K562 (cell line): Measurements from ENCODE around the gene ELMO1. TPM values are rescaled to one million over a fixed set of nuclear protein-coding genes. Genes with fewer than 3 reads are reported as not detected.

Source experiments
- ATAC-seq: fragments of 200-7000 bp; cut with Tn5 transposase; 3 replicates; pipeline ENCODE4 v1.9.1; 2020; ENCODE audit warnings: moderate library complexity
- BruUV-seq: library from RNA; stranded (reverse); fragments of 400-500 nt; replicated peaks from 2 replicates; lab custom pipeline; 2021; lab: Mats Ljungman, UMichigan
- CTCF ChIA-PET: fragments of 300-600 bp; formaldehyde crosslinking; extraction: SDS; loops from one replicate; lab custom pipeline; 2021; ENCODE audit warnings: low intra/inter-chr PET ratio; lab: Yijun Ruan, JAX
- POLR2A ChIA-PET: fragments of 300-600, 350-650 bp; sonication (Branson Sonifier 250); formaldehyde crosslinking; extraction: SDS; loops from one replicate; lab custom pipeline; 2021; ENCODE audit warnings: antibody characterized with exemption, inconsistent platforms; lab: Yijun Ruan, JAX
- DNase-seq, 4 experiments: peaks; one replicate each; pipeline versions ENCODE4 v3.0.0 to v3.0.0-alpha.2; 2011 to 2018; ENCODE audit warnings: low spot score in 3 of 4, mixed read lengths in 3 of 4; ENCODE audit errors: extremely low read depth in 1 of 4
- FAIRE-seq: peaks from 2 replicates; lab custom pipeline; 2011; peaks lifted over from hg19 to GRCh38; lab: Jason Lieb, UNC
- H2AFZ ChIP-seq: 2 replicates; pipeline ENCODE4 v1.6.0; 2011; ENCODE audit warnings: low read depth, low read length, control low read depth, inconsistent platforms
- H3K27ac ChIP-seq: fragments of 200-600 bp; 3 replicates; pipeline ENCODE4 v1.8.0; 2011; ENCODE audit warnings: low read depth, mild to moderate bottlenecking, control low read depth, inconsistent platforms, low read length, moderate library complexity, mixed read lengths; ENCODE audit errors: extremely low read depth
- H3K27me3 ChIP-seq, 2 experiments: fragments of 300-600 bp in 1 of 2; 2 replicates in 1 of 2; 3 replicates in 1 of 2; pipeline versions ENCODE4 v1.6.0 to v1.8.0; 2011; ENCODE audit warnings: inconsistent platforms in 2 of 2, low read length in 2 of 2, mild to moderate bottlenecking in 1 of 2, mixed read lengths in 1 of 2, moderate library complexity in 1 of 2; ENCODE audit not compliant: control insufficient read depth in 2 of 2, insufficient read depth in 2 of 2
- H3K36me3 ChIP-seq: fragments of 300-600 bp; 3 replicates; pipeline ENCODE4 v1.8.0; 2011; ENCODE audit warnings: mild to moderate bottlenecking, low read length, inconsistent platforms; ENCODE audit not compliant: control insufficient read depth, insufficient read depth
- H3K4me1 ChIP-seq, 2 experiments: fragments of 200-600 bp in 1 of 2; replicated peaks in 1 of 2; 2 replicates in 1 of 2; 3 replicates in 1 of 2; pipeline versions ENCODE4 v1.5.1 to v1.8.0; 2011; ENCODE audit warnings: inconsistent platforms in 2 of 2, low read length in 2 of 2, mild to moderate bottlenecking in 1 of 2, mixed read lengths in 1 of 2, moderate library complexity in 1 of 2; ENCODE audit not compliant: control insufficient read depth in 2 of 2, insufficient read depth in 2 of 2
- H3K4me2 ChIP-seq: 2 replicates; pipeline ENCODE4 v1.6.1; 2011; ENCODE audit warnings: low read length, control low read depth, inconsistent platforms, mixed read lengths; ENCODE audit not compliant: insufficient read depth
- H3K4me3 ChIP-seq: fragments of 200-600 bp; sonication (generic), shearing (Covaris generic); 2 replicates; pipeline ENCODE4 v1.5.1; 2016; ENCODE audit warnings: control low read depth, inconsistent platforms
- H3K79me2 ChIP-seq: fragments of 200-600 bp; 3 replicates; pipeline ENCODE4 v1.8.0; 2011; ENCODE audit warnings: low read length, inconsistent platforms; ENCODE audit not compliant: control insufficient read depth, insufficient read depth
- H3K9ac ChIP-seq, 2 experiments: 2 replicates each; pipeline versions ENCODE4 v1.6.0 to v1.6.1; 2011; ENCODE audit warnings: low read depth in 2 of 2, low read length in 2 of 2, control low read depth in 1 of 2, inconsistent platforms in 1 of 2, mild to moderate bottlenecking in 1 of 2, mixed read lengths in 1 of 2; ENCODE audit not compliant: insufficient read depth in 1 of 2
- H3K9me1 ChIP-seq: one replicate; pipeline ENCODE4 v1.6.0; 2011; ENCODE audit warnings: inconsistent platforms, mild to moderate bottlenecking, low read length, moderate library complexity; ENCODE audit not compliant: control insufficient read depth, insufficient read depth
- H3K9me3 ChIP-seq: replicated peaks from 2 replicates; pipeline ENCODE4 v1.5.1; 2011; ENCODE audit warnings: low read depth, low read length, inconsistent platforms; ENCODE audit not compliant: control insufficient read depth, insufficient read depth
- H4K20me1 ChIP-seq: replicated peaks from 2 replicates; pipeline ENCODE4 v1.6.1; 2011; ENCODE audit warnings: low read length, inconsistent platforms, mixed read lengths; ENCODE audit not compliant: control insufficient read depth, insufficient read depth
- GMEB1 ChIP-seq: fragments of 250-450 bp; sonication (Bioruptor Pico); IDR thresholded peaks from 2 replicates; pipeline ENCODE4 v1.4.0; 2020; ENCODE audit warnings: mild to moderate bottlenecking
- NFIX ChIP-seq: fragments of 250-450 bp; sonication (Bioruptor Pico); IDR thresholded peaks from 2 replicates; pipeline ENCODE4 v1.4.0; 2020; ENCODE audit warnings: low read depth, mild to moderate bottlenecking, moderate library complexity
- PHF21A ChIP-seq: fragments of 450-650 bp; IDR thresholded peaks from 2 replicates; pipeline ENCODE4 v1.6.1; 2017; ENCODE audit warnings: low read depth, borderline replicate concordance
- RBM25 ChIP-seq: fragments of 200-400 bp; formaldehyde crosslinking; IDR thresholded peaks from 2 replicates; pipeline ENCODE4 v1.6.1; 2018; ENCODE audit warnings: low read length, low read depth, moderate library complexity; ENCODE audit not compliant: severe bottlenecking
- SMAD4 ChIP-seq: fragments of 250-450 bp; sonication (Bioruptor Pico); conservative IDR thresholded peaks from 2 replicates; pipeline ENCODE4 v1.8.0; 2021; ENCODE audit warnings: inconsistent platforms, mild to moderate bottlenecking, moderate library complexity
- SP1 ChIP-seq: sonication (generic); formaldehyde crosslinking; IDR thresholded peaks from 2 replicates; pipeline ENCODE4 v1.8.1; 2022; ENCODE audit warnings: mild to moderate bottlenecking, missing genetic modification reagents
- SREBF1 ChIP-seq: fragments of 150-350 bp; IDR thresholded peaks from 2 replicates; pipeline ENCODE4 v1.6.1; 2014; ENCODE audit warnings: antibody characterized with exemption, low read depth, low read length, borderline replicate concordance
- TRIM28 ChIP-seq: fragments of 450-650 bp; IDR thresholded peaks from 2 replicates; pipeline ENCODE4 v1.6.1; 2017
- YBX1 ChIP-seq: fragments of 450-650 bp; IDR thresholded peaks from 2 replicates; pipeline ENCODE4 v1.7.1; 2016; ENCODE audit warnings: mild to moderate bottlenecking
- ZBTB7A ChIP-seq: IDR thresholded peaks from 2 replicates; pipeline ENCODE4 v1.6.1; 2011; ENCODE audit warnings: low read depth, mild to moderate bottlenecking, low read length, moderate library complexity, borderline replicate concordance; ENCODE audit not compliant: control insufficient read depth
- ZFP36 ChIP-seq: fragments of 150-350 bp; IDR thresholded peaks from 2 replicates; pipeline ENCODE4 v1.6.1; 2018; ENCODE audit warnings: low read length, low read depth; ENCODE audit not compliant: partially characterized antibody
- ZNF133 ChIP-seq: fragments of 250-450 bp; sonication (Bioruptor Pico); IDR thresholded peaks from 2 replicates; pipeline ENCODE4 v1.4.0; 2020; ENCODE audit warnings: mild to moderate bottlenecking
- ZNF324 ChIP-seq: fragments of 250-450 bp; sonication (Bioruptor Pico); IDR thresholded peaks from 2 replicates; pipeline ENCODE4 v1.4.0; 2020; ENCODE audit warnings: mild to moderate bottlenecking
- ZNF695 ChIP-seq: fragments of 450-650 bp; formaldehyde crosslinking; IDR thresholded peaks from 2 replicates; pipeline ENCODE4 v1.4.0; 2020; ENCODE audit warnings: mild to moderate bottlenecking, moderate library complexity
- in situ Hi-C: fragments of 300-500 bp; cut with MboI; formaldehyde crosslinking; loops from 4 replicates; pipeline ENCODE4 v1.15.0; 2018; ENCODE audit warnings: inconsistent platforms, mixed read lengths
- intact Hi-C: fragments of 100-400 bp; cut with micrococcal nuclease; formaldehyde crosslinking; loops from 2 replicates; pipeline ENCODE4 v1.14.2; 2022
- polyA plus RNA-seq, 8 experiments: library from polyadenylated mRNA; depleted of rRNA in 4 of 8; stranded (reverse) in 5 of 8; unstranded in 3 of 8; fragments of >200 nt; fragmentation: Nextera tagmentation in 2 of 8; fragmentation: Illumina TruSeq in 1 of 8; extraction: Ambion mirVana in 2 of 8; extraction: Trizol in 1 of 8; gene quantifications; 2 replicates each; pipeline versions ENCODE4 v1.2.1 to v1.2.3, GENCODE V29; 2011 to 2014; ENCODE audit warnings: inconsistent platforms in 1 of 8, missing spikeins in 1 of 8
- total RNA-seq, 7 experiments: library from RNA; depleted of rRNA in 6 of 7; stranded (reverse); fragments of >200 nt in 6 of 7; fragmentation: Illumina TruSeq in 2 of 7; extraction: Trizol in 2 of 7; gene quantifications; 2 replicates each; pipeline versions ENCODE4 v1.2.1 to v1.2.3, GENCODE V29; 2011 to 2021; ENCODE audit warnings: low replicate concordance in 1 of 7
- TF ChIP-seq, protein P1 (sequence below): fragments of 450-650 bp; formaldehyde crosslinking; IDR thresholded peaks from 2 replicates; pipeline ENCODE4 v1.4.0; 2022; ENCODE audit warnings: missing genetic modification characterization
- TF ChIP-seq, protein P2 (sequence below): fragments of 450-650 bp; formaldehyde crosslinking; IDR thresholded peaks from 2 replicates; pipeline ENCODE4 v1.4.0; 2020; ENCODE audit warnings: mild to moderate bottlenecking, moderate library complexity
- TF ChIP-seq, protein P3 (sequence below): sonication (generic); IDR thresholded peaks from 2 replicates; pipeline ENCODE4 v1.6.1; 2016

ELMO1 gene
- total and polyA plus RNA-seq, 9 of the 15 experiments (the other 6 are each of a cell fraction or from before 2014, with no cell fraction given): 0.36 to 7.2 (median 3.6) TPM

- DNase-seq: no peak
- in situ Hi-C loops: loop anchor here (10.0 kb wide), 1 partner anchor 197 kb away; no protein-coding TSS in a partner anchor
- H3K27ac ChIP-seq: no peak overlapping the region
- H3K27me3 ChIP-seq: no peaks in the 10 kb centered on the region
- no TSS peak for BruUV-seq
- H3K4me3 ChIP-seq: no peak overlapping the region
- no peaks in the 10 kb centered on the region for H3K9me3 ChIP-seq
- H2AFZ ChIP-seq: no peak overlapping the region
- no peaks in the 10 kb centered on the region for H4K20me1 ChIP-seq
- FAIRE-seq: no peak
- H3K9me1 ChIP-seq: no peaks in the 10 kb centered on the region
- no peaks in the 10 kb centered on the region for H3K4me1 ChIP-seq
- ChIA-PET CTCF (interaction anchor here (0.6 to 2.8 kb wide), 3 partner anchors 708 to 1474 kb away, joined by 3 to 14 read pairs (median 3); no protein-coding TSS in a partner anchor), POLR2A (interaction anchor here (0.9 kb wide), 1 partner anchor 691 kb away, joined by 3 read pairs; no protein-coding TSS in a partner anchor)
- no peak for ATAC-seq
- intact Hi-C loops: loop anchor here (10.0 kb wide), 1 partner anchor 867 kb away; no protein-coding TSS in a partner anchor
- H3K36me3 ChIP-seq: no peaks in the 10 kb centered on the region
- no peak overlapping the region for H3K4me2 ChIP-seq
- H3K79me2 ChIP-seq: no peaks in the 10 kb centered on the region
- H3K9ac ChIP-seq: no peak overlapping the region
- TF ChIP-seq, protein P1, sequence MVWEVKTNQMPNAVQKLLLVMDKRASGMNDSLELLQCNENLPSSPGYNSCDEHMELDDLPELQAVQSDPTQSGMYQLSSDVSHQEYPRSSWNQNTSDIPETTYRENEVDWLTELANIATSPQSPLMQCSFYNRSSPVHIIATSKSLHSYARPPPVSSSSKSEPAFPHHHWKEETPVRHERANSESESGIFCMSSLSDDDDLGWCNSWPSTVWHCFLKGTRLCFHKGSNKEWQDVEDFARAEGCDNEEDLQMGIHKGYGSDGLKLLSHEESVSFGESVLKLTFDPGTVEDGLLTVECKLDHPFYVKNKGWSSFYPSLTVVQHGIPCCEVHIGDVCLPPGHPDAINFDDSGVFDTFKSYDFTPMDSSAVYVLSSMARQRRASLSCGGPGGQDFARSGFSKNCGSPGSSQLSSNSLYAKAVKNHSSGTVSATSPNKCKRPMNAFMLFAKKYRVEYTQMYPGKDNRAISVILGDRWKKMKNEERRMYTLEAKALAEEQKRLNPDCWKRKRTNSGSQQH: no peak
- TF ChIP-seq ZFP36 (peak; percentile 71), GMEB1 (no peak), SREBF1 (no peak), ZBTB7A (no peak), ZNF695 (CRISPR knock-in tag) (no peak), TRIM28 (no peak), SMAD4 (CRISPR knock-in tag) (no peak), ZNF133 (no peak), PHF21A (no peak), SP1 (CRISPR knock-in tag) (no peak), ZNF324 (no peak), NFIX (no peak), RBM25 (peak; percentile 83), YBX1 (no peak)
- TF ChIP-seq, protein P2, sequence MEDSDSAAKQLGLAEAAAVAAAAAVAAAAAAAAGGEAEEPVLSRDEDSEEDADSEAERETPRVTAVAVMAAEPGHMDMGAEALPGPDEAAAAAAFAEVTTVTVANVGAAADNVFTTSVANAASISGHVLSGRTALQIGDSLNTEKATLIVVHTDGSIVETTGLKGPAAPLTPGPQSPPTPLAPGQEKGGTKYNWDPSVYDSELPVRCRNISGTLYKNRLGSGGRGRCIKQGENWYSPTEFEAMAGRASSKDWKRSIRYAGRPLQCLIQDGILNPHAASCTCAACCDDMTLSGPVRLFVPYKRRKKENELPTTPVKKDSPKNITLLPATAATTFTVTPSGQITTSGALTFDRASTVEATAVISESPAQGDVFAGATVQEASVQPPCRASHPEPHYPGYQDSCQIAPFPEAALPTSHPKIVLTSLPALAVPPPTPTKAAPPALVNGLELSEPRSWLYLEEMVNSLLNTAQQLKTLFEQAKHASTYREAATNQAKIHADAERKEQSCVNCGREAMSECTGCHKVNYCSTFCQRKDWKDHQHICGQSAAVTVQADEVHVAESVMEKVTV (CRISPR knock-in tag): no peak
- TF ChIP-seq, protein P3, sequence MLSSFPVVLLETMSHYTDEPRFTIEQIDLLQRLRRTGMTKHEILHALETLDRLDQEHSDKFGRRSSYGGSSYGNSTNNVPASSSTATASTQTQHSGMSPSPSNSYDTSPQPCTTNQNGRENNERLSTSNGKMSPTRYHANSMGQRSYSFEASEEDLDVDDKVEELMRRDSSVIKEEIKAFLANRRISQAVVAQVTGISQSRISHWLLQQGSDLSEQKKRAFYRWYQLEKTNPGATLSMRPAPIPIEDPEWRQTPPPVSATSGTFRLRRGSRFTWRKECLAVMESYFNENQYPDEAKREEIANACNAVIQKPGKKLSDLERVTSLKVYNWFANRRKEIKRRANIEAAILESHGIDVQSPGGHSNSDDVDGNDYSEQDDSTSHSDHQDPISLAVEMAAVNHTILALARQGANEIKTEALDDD: no peak
Observed at GRCh38 chr7:37181550-37181932, 267.1 kb downstream of the ELMO1 start.
